ENCODE data around the gene DENND1C. TPM values are rescaled to one million over a fixed set of nuclear protein-coding genes. Genes with fewer than 3 reads are reported as not detected.

DENND1C gene
- total and polyA plus RNA-seq, 2 of the 8 experiments (the other 6 are each of a cell fraction or from before 2014, with no cell fraction given), result 3.6 to 4.0 TPM

DNA sequence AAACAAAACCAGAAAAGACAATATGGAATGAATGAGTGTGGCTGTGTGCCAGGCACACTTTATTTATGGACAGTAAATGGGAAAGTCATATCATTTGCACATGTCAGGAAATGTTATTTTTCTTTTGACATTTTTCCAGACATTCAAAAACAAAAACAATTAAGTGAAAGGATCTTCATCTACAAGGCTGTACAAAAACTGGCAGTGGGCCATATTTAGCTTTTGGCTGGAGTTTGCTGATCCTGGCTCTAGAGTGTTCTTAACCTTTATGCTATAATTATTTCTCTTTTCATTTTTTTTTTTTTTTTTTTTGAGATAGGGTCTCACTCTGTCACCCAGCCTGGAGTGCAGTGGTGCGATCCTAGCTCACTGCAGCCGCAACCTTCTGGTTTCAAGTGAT, 42.7 kb upstream of the DENND1C start (continued):
- TF ChIP-seq PHF8 (conservative IDR thresholded peaks at IDR 0.05; ENCODE audit: low read depth, low read length), result no peak
